GM19099 (cell line): ENCODE data around the gene MYO9B.
A peak's percentile ranks its signal among the peaks of the same experiment; 100 is the strongest.

ENCODE experiments used
- POLR2A ChIP-seq: IDR thresholded peaks from 3 replicates; pipeline ENCODE4 v1.6.1; 2011; ENCODE audit warnings: low read depth; ENCODE audit not compliant: insufficient read length; ENCODE audit errors: extremely low read depth

MYO9B gene

DNA sequence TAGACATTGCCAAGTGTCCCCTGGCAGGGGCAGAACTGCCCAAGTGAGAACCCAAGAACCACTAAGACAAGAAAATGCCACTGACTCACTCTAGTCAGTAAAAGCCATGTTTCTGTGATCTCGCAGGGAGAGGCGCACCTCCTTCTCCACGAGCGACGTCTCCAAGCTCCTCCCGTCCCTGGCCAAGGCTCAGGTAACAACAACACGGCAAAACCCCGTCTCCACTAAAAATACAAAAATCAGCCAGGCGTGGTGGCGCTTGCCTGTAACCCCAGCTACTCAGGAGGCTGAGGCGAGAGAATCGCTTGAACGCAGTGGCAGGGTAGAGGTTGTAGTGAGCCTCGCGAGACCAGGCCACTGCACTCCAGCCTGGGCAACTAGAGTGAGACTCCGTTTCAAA, 122.1 kb downstream of the MYO9B start:
- no peak for TF ChIP-seq POLR2A

DNA sequence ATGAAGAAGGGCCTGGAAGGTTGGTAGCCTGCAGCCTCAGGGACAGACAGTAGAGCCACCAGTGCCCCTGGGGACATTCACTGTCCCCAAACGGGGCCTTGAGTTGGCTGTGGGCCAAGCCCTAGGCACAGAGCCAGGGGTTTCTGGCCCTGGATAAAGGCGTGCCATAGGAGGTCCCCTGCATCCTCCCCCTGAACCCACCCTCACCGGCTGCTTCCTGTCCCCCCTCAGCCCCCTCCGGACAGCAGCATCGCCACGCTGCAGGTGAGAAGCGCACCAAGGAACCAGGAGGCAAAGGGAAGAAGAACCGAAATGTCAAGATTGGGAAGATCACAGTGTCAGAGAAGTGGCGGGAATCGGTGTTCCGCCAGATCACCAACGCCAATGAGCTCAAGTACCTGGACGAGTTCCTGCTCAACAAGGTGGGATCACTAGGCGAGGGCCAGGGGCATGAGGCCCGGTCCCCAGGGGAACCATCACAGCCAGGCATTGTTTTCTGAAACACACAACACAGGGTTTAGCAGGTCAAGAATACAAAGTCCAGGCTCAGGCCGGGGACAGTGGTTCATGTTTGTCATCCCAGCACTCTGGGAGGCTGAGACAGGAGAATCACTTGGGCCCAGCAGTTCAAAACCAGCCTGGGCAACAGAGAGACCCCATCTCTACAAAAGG, 125.0 kb downstream of the MYO9B start:
- no peak for TF ChIP-seq POLR2A

DNA sequence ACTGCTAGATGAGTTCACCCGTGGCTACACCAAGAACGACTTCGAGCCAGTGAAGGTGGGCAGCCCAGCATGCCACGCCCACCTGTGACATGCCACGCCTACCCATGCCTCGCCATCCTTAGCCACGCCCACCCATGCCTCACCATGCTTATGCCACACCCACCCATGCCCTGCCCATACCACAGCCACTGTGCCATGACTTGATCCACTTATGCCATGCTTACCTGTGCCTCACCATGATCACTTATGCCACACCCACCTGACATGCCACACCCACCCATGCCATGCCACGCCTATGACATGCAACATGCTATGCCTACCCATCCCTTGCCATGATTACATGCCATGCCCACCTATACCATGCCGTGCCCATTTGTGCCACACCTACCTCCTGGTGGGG, 126.7 kb downstream of the MYO9B start:
- TF ChIP-seq POLR2A, result no peak

DNA sequence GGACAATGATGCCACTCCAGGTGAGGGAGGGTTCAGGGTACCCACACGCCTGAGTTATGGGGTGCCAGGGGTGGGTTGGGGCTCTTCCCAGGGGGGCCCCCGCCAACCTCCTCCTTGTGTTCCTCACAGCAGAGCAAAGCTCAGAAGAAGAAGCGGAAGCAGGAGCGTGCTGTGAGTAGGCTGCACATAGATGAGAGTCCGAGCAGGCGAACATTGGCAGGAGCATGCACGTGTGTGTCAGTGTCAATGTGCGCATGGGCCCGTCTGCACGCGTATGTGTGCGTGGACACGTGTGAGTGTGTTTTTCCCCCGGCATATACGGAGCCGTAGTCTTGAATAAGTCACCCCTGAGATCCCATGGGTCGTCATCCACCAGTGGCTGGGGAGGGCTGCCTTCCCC, 127.1 kb downstream of the MYO9B start:
- TF ChIP-seq POLR2A, result no peak

DNA sequence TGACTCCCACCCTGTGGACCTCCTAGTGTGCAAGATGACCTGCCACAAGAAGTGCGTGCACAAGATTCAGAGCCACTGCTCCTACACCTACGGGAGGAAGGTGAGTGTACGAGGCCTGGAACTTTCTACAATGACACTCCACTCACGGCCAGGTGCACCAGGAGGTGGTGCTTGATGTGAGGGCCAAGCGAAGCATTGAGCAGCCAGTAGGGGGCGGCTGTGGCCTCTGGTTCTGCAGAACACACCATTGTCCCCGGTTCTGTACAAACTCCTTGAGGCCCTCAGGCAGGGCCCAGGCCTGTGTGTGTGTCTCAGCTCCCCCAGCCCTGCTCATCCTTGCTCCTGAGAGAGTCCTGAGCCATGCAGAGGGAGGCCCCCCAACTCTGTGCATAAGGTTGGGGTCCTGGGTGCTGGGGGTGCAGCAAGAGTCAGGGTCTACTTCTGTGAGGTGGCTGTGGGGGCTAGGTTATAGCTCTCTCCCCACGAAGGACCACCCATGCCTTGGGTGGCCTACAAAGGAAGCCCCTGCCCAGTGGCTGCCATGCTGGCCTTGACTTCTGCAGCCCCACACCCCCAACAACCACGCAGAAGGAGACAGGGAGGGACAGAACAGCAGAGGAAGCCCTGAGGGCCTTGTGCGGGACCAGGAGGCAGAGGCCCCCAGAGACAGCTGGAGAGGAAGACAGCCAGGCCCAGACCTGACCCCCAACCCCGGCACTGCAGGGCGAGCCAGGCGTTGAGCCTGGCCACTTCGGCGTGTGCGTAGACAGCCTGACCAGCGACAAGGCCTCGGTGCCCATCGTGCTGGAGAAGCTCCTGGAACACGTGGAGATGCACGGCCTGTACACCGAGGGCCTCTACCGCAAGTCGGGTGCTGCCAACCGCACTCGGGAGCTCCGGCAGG, 129.9 kb downstream of the MYO9B start:
- no peak for TF ChIP-seq POLR2A

DNA sequence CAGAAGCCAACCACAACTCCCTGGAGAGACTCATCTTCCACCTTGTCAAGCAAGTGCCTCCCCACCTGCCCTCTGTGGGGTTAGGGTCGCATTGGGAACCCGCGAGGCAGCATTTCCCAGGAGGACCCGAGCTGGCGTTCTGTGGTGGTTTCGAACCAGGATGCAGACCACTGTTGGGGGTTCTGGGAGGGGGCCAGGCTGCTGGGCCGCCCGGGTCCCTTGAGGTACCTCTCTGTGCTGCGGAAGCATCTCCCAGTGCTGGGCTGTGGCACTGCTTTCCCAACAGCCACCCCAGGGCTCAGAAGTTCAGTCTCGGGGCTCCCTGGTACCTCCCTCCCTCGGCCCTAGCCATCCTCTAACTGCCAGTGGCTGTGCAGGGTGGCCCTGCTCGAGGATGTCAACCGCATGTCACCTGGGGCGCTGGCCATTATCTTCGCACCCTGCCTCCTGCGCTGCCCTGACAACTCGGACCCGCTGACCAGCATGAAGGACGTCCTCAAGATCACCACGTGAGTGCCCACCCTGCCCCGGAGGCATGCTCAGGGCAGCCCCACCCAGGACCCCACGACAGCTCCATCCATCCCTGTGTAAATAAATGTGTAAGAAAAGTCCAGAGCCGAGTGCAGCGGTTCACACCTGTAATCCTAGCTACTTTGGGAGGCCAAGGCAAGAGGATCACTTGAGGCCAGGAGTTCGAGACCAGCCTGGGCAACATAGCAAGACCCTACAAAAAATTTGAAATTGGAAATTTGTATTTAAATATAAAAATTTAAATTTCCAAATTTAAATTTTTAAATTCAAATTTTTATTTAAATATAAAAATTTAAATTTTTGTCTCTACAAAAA, 131.4 kb downstream of the MYO9B start:
- no peak for TF ChIP-seq POLR2A

DNA sequence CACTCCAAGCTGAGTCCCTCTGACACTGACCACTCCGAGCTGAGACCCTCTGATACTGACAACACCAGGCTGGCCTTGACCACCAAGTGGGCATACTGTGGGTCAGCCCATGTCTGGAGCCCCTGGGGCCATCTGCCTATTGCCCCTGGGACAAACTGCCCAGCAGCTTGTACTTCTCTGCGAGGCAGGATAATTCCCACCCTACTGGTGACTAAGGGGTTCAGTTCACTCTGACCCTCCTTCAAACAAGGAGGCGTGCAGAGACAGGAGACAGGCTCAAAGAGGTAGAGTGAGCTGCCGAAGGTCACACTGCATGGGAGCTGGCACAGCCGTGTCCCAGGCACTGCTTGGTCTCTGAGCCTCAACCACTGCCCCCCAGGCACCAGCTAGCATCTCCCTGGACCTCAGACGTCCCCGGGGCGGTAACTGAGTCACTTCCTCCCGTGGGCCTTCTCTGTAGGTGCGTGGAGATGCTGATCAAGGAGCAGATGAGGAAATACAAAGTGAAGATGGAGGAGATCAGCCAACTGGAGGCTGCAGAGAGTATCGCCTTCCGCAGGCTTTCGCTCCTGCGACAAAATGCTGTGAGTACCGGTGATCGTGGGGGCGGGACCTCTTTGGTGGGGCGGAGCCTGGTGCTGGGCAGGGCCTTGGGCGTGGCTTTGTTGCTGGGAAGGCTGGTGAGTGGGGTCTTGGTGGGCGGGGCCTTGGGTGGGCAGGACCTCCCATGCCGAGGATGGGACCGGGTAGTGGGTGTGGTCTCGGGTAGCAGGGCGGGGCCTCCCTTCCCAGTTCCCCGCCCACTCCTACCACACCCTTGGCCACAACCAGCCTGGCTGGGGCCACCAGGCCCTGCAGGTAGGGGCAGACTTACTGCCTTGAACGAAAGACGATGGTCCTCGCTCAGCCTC, 133.8 kb downstream of the MYO9B start:
- no peak for TF ChIP-seq POLR2A

DNA sequence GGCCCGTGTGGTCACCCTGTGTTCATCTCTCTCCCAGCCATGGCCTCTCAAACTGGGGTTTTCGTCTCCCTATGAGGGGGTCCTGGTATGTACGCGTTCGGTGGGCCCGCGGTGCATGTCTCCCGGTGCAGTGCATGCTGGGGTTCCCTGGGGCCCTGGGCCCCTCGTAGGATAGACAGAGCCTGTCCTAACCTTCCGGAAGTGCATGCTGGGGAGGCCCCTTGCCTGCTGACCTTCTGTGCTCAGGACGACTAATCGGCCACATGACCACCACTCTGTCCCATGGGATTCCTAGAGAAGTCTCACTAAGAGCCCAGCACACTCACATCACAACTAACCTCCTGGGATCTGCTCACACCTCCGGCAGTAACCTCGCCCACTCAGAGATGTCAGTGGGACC, 134.7 kb downstream of the MYO9B start:
- TF ChIP-seq POLR2A, result no peak

DNA sequence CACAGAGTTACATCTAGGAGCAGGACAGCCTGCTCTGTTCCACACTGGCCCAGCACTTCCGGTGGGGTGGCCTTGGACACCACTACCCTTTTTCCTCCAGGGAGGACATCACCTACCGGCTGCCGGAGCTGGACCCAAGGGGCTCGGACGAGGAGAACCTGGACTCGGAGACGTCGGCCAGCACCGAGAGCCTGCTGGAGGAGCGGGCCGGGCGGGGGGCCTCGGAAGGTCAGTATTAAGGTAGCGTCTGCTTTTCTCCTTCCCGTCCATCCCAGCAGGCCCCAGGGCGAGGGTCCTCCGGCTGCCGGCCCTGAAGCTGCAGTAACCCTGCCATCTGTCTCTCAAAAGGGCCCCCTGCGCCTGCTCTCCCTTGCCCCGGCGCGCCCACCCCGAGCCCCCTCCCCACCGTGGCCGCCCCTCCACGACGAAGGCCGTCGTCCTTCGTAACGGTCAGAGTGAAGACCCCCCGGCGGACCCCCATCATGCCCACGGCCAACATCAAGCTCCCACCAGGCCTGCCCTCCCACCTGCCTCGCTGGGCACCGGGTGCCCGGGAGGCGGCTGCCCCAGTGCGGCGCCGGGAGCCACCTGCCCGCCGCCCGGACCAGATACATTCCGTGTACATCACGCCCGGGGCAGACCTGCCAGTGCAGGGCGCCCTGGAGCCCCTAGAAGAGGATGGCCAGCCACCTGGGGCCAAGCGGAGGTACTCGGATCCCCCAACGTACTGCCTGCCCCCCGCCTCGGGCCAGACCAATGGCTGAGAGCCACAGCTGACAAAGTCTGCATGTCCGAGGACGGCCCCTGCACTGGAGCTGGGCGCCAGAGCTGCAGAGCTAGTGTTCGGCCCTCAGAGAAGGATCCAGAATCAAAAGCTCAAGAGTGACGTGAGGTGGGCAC, 136.2 kb downstream of the MYO9B start:
- TF ChIP-seq POLR2A, result no peak

DNA sequence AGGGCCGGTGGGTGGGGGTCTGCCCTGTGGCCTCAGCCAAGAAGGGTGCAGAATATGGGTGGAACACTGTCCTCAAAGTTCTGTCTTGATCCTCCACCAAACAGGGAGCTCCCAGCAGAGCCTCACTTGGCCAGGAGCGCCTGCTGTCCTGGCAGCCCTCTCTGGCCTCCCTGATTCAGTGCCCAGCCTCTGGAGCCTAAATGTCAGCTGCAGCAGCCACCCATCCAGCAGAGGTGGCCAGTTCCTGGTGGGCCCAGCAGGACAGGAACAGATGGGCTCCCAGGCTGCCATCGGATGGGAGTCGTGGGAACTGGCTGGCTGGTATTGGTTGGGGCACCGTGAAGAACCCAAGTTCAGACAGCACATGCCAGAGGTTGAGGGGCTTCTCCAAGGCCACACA, 137.8 kb downstream of the MYO9B start:
- TF ChIP-seq POLR2A, result no peak

DNA sequence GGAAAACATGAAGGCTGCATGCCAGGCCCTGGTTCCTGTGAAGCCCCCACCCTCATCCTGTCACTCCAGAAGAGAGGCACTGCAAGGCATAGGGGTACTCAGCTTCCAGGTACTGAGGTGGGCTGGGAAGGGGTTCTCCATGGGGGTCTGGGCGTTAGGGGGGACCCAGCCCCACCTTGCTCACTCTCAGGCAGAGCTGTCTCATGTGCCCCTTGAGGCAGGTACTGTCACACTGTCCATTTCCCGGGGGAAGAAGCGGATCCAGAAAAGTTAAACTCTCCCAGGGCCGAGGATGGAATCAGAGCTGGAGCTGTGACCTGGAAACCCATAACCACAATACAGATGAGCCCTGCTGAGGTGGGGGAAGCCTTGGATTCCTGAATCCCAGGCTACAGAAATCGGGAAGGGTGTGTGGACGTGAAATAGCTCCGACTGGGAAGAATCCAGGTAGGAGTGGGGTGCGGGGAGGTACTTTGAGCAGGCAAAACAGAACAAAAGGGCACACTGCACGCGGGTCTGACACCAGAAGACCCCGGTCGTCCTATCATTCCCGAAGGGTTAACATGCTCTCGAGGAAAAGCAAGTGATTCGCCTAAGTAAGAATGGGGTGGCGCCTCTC, 139.0 kb downstream of the MYO9B start:
- TF ChIP-seq POLR2A, result no peak

DNA sequence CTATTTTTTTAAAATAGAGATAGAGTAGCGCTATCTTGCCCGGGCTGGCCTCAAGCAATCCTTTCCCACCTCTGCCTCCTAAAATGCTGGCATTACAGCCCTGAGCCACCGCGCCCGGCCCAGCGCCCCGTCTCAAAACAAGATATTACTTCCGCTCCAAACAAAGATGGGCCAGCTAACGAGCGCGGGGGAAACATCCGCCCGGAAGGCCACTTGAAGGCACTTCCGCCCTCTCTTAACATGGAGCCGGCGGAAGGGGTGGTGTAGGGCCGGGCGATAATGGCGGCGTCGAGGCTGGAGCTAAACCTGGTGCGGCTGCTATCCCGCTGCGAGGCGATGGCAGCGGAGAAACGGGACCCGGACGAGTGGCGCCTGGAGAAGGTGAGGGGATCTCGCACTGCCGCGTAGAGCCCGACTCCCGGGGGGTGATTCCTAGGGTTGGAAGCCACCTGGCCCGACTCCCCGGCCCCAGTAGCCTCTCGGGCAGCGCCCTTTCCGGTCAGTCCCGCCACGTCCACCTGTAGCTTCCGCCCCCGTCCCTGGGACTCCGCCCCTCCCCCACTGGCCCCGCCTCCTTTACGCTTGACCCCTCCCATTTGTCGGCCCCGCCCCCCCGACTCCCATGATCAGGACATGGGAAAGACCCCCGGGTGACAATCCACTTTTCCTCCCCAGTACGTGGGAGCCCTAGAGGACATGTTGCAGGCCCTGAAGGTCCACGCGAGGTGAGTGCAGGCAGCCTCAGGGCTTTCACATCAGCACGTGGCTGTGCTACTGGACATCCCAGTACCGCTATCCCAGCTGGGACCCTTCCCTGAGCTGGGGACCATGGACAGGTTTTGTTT, 139.8 kb downstream of the MYO9B start, which contains the start of gene USE1:
Gene USE1, plus strand, starts transcription at position 231 of the 845 bp plus-strand sequence. Its CDS starts 49 bp downstream, at position 280.
- TF ChIP-seq POLR2A, result peak; percentile 89
